ENCODE measurements around the gene IGFL3. TPM values are rescaled to one million over a fixed set of nuclear protein-coding genes. Genes with fewer than 3 reads are reported as not detected.
"Not testable (repeated sequence)": the region's sequence is repeated elsewhere in the genome, so short reads cannot be mapped to it uniquely, and the experiment has no call there.

The IGFL3 gene
- polyA plus RNA-seq, 4 donors = not detected

DNA sequence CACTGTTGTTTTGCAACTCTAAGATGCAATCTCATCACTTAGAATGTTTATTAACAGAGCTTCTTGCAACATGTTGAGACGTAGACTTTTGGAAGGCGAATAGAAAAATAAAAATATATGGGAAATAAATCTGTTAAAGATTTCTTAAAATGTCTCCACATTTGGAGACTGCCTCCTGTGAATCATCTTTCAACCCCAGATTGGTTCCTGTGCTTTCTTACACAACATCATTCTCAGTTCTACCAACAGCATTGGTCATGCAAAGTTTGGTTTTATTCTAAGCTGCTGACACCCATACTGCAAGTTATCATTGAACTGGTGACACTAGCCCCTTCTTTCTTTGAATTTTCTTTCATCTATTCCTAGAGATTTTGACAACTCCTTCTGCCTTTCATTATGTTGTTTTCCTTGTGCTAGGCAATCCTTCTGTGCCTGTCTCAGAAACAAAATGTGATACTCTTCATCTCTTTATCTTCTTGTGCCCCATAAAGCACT, 1.6 kb upstream of the IGFL3 start:
- DNase-seq (ENCODE audit: low read depth in 4 of 4, low spot score in 3 of 4) = no peak

DNA sequence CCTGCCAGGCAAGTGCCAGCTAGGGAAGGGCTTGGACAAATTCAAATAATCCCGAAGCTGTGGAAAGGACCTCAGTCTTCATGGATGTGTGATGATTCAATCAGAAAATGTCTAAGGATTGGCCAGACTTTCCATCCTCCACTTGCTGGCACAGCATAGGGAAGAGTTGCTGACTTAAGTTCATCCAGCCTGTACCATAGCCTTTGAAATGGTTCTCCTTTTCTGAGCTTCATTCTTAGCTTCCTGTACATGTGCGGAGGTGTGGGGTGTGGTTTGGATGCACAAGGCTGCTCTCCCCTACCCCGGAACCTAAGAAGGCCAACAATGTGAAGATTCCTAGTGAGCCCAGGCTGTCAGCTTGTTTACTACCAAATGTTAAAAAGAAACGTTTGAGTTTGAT, 959 bp upstream of the IGFL3 start:
- DNase-seq (ENCODE audit: low read depth in 4 of 4, low spot score in 3 of 4) = no peak

DNA sequence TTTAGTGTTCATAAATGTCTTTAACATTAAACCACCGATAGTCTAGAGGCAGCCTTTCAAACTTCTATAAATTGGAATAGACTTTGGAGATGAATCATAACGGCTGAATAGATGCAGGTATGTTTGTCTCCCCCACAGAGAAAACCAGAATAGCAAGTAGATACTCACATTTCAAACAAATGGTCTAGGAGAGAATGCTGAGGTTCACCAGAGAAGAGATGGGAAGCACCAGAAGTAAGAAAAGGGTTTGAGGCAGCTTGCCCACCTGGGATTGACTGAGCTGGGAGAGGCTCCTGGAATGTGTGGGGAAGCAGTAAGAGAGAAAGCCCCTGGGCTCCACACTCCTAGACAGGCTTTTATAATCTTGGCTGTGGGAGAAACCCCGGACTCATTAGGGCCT, 6.4 kb downstream of the IGFL3 start:
- no peak for DNase-seq (ENCODE audit: low read depth in 4 of 4, low spot score in 3 of 4)

DNA sequence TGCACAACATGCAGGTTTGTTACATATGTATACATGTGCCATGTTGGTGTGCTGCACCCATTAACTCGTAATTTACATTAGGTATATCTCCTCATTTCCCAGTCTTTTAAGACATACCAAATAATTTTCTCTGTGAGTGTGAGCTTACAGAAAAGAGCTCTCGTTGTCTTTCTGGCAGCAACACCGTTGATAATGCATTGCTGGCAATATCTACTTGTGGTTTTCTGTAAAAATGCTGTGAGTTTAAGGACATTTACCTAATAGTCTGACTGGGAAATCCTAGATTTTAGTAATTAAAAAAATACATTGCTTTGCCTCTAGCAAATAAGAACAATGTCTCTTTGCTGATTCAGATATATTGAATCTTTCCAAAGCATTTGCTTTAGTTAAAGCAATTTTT, 8.4 kb downstream of the IGFL3 start:
- DNase-seq (ENCODE audit: low read depth in 4 of 4, low spot score in 3 of 4) = no peak

DNA sequence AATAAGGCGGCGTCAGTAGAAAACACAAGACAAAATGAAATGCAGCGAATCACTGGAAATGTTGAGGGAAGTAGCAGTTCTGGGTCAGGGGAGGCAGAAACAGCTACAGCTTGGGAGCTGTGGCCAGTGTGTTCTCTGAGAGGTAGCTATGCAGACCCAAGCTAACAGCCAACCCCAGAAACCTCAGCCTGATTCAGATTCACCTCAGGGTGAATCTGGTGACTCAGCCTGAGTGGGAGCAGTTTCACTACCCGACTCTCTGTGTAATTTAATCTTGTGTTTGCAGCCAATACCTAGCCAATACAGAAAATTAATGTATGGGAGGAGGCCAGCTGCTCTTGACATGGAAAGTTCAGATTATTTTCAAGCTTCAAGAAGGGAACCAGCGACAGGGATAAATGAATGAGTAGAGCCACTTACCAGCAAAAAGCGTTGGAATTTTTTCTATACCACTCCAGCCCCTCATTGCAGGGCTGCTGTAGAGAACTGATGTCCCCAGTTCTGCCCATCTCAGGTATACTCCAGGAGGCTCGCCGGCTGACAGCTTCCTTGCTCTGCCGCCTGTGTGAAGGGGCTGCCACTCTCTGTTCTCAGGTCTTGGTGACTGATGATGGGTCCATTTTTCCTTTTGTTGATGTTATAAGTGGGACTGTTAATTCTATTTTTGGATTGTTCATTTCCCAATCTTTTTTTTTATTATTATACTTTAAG, 8.9 kb downstream of the IGFL3 start:
- DNase-seq (ENCODE audit: low read depth in 4 of 4, low spot score in 3 of 4) = no peak

DNA sequence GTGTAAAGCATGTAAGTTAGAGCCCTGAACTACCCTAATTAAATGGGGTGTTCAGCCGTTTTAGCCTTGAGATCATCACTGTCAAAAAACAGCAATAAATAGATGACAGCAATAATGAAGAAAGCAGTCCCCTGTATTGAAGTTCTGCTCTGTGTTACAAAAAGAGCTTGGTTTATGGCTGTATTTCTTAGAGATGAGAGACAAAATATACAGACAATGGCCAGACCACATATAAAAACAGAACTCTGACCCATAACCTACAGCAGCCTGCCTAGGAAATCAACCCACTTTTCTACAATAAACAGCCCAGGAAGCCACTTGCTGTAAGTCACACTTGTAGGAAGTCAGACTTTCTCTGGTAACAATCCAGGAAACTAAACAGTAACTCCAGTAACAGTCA, 10.8 kb downstream of the IGFL3 start:
- no peak for DNase-seq (ENCODE audit: low read depth in 4 of 4, low spot score in 3 of 4)

DNA sequence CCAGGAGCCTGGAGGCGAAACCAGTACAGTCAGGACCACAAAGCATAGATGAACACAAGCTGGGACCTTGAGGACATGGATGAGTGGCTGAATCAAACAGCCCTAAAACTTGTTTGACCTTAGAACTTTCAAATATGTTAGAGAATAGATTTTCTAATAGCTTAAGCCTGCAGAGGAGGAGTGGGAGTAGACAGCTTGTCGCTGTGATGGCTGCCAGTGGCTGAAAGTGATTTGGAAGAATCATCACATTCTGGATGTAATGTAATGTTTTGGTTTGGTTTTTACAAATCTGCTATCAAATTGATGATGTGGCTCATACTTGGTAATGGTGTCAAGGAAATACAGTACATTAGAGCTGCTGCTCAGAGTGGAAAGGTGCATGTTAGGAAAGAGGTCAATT, 12.0 kb downstream of the IGFL3 start:
- DNase-seq (ENCODE audit: low read depth in 4 of 4, low spot score in 3 of 4) = no peak

DNA sequence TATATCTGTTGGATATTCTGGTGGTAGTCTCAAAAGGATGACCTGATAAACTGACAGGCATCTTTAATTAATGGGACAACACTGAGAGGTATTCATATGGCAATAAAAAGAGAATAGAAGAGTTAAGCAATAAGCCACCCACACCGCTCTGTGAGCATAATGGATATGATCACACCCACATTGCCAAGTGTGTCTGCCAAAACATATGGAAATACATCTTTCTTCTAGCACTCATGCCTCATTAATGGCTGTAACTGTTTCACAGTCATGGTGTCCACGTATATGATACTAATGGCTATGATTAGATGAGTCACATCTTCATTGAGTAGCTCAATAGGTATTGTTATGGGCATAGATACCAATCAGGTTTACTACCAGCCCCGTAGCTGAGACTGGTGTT, 13.1 kb downstream of the IGFL3 start:
- no peak for DNase-seq (ENCODE audit: low read depth in 4 of 4, low spot score in 3 of 4)

DNA sequence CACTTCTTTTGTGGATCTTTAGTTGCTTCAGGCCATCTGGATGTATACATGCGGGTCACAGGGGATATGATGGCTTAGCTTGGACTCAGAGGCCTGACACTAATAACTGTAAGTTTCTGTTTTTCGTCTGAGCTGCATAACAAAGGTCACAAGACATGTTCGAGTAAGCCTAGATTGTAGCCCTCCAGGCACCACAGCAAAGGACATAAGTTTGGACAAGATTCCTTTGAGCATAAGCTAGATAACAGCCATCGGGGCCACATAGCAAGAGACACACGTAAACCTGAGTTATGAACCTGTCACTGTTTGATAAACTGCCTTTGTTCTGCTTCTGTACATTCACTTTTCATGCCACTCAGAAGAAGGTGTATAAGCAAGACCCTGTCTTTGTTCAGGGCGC, 14.6 kb downstream of the IGFL3 start:
- no peak for DNase-seq (ENCODE audit: low read depth in 4 of 4, low spot score in 3 of 4)

DNA sequence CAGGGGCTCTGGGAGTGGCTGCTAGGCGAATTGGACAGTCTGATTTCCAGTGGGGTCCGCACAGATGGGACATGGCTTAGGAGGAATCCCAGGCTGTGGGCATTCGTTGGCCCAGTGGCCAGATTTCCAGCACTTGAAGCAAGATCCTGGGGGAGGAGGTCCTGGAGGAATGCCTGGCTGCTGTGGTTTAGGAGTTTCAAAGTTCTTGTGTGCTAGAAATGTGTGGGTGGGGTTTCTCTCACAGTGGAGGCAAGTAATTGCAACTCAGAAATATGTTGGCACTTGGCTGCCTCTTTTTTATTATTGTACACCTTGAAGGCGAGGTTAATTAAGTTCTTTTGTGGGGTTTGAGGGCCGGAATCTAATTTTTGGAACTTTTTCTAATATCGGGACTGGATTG, 17.1 kb downstream of the IGFL3 start:
- no peak for DNase-seq (ENCODE audit: low read depth in 4 of 4, low spot score in 3 of 4)

DNA sequence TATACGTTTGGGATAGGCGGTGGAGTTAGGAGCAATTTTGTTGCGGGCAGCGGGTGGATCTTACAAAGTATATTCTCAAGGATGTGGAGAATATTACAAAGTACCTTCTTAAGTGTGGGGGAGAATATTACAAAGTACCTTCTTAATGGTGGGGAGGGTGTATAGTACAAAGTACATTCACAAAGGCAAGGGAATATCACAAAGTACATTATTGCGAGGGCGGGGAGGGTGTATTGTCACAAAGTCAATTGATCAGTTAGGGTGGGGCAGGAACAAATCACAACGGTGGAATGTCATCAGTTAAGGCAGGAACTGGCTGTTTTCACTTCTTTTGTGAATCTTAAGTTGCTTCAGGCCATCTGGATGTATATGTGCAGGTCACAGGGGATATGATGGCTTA, 22.2 kb downstream of the IGFL3 start:
- DNase-seq (ENCODE audit: low read depth in 4 of 4, low spot score in 3 of 4) = not testable (repeated sequence)

DNA sequence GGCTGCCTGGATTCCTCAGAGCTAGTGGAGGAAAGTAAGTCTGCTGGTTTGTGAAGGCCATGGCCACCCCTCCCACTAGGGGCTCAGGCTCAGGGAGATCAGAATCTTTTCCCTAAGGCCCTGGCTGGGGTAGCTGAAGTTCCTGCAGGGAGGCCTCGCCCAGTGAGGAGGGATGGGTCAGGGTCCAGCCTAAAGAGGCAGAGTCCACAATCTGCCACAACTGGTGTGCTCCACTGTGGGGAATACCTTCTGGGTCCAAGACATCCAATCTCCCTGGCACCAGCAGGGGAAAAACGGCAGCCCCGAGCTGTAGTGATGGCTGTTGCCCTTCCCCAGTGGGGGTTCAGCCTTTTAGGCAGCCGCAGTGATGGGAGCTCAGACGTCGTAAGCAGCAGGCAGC, 23.2 kb downstream of the IGFL3 start:
- no peak for DNase-seq (ENCODE audit: low read depth in 4 of 4, low spot score in 3 of 4)

DNA sequence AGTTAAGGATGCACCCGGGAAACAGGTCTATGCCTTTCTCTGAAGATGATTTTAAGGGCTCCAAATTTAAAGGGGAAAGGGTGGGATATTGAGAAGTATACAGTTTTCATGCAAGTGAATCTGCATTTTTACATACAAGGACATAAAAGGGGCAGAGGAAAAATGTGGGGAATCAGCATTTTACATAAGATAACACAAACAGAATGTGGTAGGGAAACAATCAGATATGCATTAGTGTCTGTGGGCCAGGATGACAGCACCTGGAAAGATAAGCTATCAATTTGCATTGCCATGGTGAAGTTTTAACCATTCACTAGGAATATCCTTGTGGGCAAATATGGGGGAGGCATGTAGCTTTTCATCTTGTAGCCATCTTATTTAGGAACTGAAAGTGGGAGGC, 24.1 kb downstream of the IGFL3 start:
- no peak for DNase-seq (ENCODE audit: low read depth in 4 of 4, low spot score in 3 of 4)

DNA sequence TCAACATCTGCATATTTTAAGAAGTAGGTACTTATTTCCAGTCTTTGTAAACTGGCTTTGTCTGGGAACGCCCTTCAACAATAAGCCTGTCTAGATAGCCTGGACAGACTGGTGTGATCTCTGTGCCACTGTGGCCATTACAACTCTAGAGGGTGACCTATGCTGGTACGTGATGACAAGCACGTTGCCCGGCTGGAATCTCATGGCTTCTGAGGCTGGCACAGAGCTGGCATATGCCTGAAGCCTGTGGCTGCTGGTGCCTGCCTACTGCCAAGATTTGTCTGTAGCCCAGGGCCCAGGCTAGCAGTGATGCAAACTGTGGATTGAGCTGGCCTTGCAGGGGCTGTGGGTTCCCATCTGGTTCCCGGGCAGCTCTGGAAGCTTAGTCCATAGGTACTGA, 34.0 kb downstream of the IGFL3 start:
- no peak for DNase-seq (ENCODE audit: low read depth in 4 of 4, low spot score in 3 of 4)

DNA sequence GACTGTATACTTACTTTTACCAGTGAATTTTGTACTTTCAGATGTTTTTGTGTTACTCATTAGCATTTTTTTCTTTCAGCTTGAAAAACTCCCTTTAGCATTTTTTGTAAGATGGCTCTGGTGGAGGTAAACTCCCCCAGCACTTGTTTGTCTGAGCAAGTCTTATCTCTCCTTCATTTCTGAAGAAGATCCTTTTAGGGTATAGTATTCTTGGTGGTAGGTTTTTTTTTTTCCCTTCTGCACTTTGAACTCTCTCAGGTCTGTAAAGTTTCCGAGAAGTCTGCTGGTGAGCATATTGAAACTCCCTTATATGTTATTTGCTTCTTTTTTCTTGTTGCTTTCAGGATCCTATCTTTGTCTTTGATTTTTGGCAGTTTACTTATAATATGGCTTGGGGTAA, 35.1 kb downstream of the IGFL3 start:
- no peak for DNase-seq (ENCODE audit: low read depth in 4 of 4, low spot score in 3 of 4)

DNA sequence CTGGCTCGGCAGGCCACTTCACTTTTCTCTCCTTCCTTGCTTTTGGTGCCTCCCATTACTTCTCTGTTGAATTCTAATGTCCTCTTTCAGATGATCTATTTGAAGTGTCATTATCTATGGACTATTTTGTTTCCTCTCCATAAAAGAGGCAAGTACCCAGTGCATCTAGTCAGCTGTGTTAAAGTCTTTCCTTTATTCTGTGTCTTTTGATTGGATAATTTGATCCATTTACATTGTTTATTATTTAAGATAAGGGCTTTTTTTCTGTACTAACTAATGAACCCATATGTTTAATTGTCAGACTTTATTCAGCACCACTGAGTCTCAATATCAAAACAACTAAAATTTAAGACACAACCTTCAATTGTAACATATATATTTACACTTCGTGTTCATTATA, 36.4 kb downstream of the IGFL3 start:
- no peak for DNase-seq (ENCODE audit: low read depth in 4 of 4, low spot score in 3 of 4)

DNA sequence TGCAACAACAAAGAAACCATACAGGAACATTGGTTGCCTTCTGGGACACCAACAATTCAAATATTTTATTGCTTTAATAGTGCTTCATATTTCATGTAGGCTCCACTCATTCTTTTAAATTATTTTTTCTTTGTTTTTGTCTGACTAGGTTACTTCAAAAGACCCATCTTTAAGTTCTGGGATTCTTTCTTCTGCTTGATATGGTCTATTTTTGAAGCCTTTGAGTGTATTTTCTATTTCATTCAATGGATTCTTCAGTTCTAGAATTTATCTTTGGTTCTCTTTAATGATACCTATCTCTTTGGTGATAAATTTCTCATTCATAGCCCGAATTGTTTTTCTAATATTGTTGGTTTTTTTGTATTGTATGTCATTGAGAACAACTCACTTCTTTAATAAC, 38.6 kb downstream of the IGFL3 start:
- DNase-seq (ENCODE audit: low read depth in 4 of 4, low spot score in 3 of 4) = no peak

DNA sequence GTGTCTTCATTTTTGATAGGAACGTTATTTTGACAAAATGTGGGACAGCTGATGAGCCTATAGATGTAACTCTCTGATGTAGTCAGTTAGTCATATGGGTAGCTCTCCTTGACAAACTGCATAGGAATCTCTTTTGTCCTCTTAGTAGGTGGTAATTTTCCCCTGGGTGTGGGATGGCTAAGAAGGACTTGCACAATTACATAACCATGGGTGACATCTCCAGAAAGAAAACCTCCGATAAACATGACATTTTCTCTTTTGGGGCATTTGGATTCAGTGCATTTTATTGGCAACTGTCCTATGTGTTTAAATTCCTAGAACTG, 41.8 kb downstream of the IGFL3 start:
- DNase-seq (ENCODE audit: low read depth in 4 of 4, low spot score in 3 of 4) = no peak

DNA sequence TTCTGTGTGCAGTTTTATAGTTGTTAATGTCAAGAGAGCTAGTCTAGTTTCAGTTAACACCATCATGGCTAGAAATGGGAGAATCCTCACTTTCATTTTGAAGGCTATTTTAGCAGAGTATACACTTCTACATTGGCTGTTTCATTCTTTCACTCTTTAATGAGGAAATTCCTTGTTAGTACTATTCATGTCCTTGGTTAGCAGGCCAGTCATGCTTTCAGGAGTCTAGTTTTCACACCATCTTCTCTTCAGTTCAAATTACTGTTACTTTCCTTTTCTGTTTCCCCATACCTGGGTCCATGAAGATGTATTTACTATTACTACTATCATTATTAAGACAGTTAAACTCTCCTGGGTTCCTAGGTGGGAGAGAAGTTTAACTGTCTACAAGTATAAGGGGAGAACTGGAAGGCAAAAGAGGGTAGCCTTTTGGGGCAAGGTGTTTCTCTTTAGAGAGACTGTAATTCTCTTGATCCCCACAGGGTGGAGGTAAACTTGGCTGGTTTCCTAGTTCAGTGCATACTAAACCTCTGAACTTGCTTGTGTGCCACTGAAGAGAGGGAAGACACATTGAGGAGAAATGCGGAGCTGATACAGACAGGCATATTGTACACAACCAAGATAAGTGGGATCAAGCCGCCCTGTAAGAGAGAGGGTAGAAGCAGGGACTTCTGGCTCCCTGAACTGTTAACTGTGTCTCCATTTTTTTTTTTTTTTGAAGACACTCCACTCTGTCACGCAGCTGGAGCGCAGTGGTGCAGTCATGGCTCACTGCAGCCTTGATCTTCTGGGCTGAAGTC, 42.4 kb downstream of the IGFL3 start:
- DNase-seq (ENCODE audit: low read depth in 4 of 4, low spot score in 3 of 4) = no peak

DNA sequence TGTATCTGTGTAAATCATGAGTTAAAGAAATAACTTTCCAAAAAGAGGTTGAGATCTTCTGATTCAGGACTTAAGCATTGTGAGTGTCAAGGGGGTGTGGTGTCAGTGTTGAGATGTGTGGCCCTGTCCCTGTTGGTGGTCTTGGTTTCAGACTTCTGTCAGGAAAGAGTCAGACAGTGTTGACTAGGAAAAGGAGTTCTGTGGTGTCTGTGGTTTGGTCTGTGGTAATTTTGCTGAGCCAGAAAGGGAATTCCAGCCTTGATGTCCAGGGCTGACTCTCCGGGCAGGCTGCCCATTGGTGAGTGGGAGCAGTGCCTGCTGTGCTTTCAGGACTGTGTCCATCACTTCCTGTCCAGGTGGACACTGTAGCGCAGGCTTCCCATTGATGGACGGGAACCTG, 43.9 kb downstream of the IGFL3 start:
- DNase-seq (ENCODE audit: low read depth in 4 of 4, low spot score in 3 of 4) = no peak

DNA sequence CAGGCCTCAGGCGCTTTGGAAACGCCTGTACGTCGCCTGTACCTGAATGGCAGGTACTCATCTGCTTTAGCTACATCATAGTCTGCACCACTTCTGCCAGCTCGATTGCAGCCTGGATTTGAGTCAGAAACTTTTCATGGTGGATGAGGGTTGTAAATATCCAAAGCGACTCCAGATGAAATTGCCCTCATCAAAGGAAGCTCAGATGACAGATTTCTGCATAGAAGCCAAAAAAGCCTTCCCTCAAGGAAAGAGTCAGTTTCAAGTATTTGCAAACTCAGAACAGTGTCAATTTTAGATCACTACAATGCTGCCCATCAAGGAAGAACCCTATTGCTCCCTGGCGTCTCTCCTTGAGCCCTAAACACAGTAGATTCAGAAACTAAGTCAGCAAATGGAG, 44.9 kb downstream of the IGFL3 start:
- DNase-seq (ENCODE audit: low read depth in 4 of 4, low spot score in 3 of 4) = no peak

DNA sequence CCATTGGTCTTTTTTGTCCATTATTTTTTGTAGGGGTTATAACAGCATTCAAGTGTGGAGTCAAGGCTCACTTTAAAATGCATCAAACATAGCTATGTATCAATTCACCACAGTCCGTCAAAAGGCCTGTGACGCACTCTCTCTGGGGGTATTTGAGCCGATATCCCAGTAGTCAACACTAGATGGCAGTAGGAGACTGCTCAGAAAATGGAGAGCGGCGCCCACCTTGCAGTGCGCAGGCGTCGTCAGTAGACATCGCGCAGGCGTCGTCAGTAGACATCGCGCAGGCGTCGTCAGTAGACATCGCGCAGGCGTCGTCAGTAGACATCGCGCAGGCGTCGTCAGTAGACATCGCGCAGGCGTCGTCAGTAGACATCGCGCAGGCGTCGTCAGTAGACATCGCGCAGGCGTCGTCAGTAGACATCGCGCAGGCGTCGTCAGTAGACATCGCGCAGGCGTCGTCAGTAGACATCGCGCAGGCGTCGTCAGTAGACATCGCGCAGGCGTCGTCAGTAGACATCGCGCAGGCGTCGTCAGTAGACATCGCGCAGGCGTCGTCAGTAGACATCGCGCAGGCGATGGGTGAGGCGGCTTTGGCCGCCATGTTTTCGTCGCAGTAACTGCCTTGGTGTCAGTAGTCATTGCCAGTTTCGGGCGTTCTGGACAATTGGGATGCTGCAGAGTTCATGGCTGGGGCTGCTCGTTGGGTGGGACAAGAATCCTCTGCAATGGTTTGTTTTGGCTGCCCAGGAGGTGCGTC, 45.7 kb downstream of the IGFL3 start:
- DNase-seq (ENCODE audit: low read depth in 4 of 4, low spot score in 3 of 4) = peak; percentile 20 to 47 (median 28)

Data from right renal pelvis (tissue), 4 donors.